DMS114 treated with DMSO at 0.1 percent for 48 hours (cell line): ENCODE results near the gene ATP8A1.
"Not testable (repeated sequence)": the region's sequence is repeated elsewhere in the genome, so short reads cannot be mapped to it uniquely, and the experiment has no call there.

Experiments used
- DNase-seq: peaks from one replicate; lab custom pipeline; 2025; ENCODE audit not compliant: unreplicated experiment; lab: John Stamatoyannopoulos, UW

The ATP8A1 gene

DNA sequence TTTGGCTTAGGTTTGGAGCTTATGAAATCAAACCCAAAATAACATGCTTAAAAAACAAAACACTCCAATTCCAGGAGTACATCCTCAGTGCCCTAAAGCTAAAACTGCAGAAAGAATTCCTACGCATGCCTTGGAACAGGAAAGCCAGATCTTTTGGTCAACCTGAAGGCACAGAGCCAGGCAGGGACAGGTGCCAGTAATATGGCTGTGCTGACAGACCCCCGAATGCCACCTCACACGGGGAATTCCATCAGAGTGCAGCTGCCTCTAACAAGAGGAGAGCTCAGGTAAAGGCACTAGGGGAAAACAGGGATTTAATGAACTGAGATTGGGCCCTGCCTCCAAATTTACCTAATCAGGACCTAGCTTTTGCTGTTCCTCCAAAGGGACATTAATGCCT, 182.5 kb downstream of the ATP8A1 start:
- no peak for DNase-seq

DNA sequence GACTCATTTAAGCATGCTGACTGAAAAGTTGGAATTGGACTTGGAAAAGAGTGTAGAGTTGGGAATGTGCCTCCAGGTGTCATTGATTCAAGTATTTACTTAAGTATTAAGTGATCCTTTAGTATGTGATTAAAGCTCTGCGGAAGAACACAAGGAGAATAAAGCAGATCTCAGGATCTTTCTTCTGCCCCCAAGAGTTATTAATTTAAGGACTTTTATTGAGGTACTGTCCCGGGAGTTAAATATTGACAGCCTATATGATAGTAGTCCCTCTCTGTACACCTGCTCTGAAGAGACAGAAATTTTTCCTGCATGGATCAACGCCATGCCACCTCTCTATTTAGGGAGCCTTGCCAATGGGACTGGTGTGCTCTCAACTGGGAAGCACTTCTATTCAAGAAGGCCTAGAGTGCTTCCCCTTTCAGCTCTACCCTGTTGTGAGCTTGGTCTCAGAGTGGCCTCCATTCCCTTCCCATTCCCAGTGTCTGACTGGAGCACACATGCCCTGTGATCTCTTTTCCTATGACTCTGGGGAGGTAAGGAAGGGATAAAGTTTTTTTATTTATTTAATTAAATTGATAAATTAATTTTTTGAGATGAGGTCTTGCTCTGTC, 183.7 kb downstream of the ATP8A1 start:
- DNase-seq = no peak

DNA sequence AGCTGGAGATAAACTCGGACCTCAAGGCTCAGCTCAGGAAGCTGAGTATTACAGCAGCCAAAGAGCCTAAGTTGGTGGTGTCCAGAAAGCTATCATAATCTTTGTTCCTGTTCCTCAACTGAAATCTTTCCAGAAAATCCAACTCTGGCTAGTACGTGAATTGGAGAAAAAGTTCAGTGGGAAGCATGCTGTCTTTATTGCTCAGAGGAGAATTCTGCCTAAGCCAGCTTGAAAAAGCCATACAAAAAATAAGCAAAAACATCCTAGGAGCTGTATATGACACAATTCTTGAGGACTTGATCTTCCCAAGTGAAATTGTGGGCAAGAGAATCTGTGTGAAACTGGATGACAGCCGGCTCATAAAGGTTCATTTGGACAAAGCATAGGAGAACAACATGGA, 185.0 kb downstream of the ATP8A1 start:
- DNase-seq = no peak

DNA sequence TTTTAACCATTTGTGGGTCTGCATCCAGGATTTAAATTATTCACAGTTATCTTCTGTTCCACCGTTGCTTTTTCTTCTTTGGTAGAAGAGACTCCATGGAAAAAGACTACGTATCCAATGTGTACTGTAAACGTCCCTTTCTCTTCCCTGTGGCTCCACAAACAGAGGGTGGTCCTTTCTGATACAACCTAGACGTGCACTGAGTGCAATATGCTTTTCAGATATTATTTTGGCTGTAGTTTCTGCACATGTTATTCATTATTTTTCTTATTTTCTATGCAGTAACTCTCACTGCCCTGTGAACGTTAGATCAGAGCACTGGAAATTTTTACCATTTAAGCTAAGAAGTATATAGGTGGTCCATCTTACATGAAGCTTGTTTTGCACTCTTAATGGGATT, 186.9 kb downstream of the ATP8A1 start:
- DNase-seq = no peak

DNA sequence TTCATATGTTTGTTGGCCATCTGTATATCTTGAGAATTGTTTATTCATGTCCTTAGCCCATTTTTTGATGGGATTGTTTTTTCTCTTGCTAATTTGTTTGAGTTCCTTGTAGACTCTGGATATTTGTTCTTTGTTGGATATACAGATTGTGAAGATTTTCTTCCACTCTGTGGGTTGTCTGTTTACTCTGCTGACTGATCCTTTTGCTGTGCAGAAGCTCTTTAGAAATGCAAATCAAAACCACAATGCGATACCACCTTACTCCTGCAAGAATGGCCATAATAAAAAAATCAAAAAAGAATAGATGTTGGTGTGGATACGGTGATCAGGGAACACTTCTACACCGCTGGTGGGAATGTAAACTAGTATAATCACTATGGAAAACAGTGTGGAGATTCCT, 189.1 kb downstream of the ATP8A1 start:
- not testable (repeated sequence) for DNase-seq

DNA sequence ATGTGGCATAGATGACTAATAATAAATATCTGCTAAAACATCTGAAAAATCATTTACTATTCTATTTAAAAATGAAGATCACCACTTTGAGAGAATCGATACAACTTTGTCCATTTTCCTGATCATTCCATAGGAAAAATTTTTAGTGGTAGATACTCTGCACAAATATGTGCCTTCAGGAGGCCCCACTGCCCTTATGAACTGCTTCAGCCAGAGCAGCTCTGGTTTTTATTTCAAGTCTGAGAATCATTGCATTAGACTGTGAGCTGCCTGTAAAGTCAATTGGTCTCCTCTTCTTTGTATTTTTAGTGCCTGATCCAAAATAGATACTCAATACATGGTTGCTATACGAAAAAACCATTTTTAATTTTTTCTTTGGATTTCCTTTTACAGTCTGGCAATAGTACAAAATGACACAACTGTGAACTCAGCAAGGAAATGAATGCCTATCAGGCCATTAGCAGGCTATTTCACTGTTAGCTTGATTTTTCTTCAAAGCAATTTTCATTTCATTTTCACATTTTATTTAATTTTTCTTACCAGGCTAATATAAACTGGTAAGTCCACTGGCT, 190.5 kb downstream of the ATP8A1 start:
- no peak for DNase-seq

DNA sequence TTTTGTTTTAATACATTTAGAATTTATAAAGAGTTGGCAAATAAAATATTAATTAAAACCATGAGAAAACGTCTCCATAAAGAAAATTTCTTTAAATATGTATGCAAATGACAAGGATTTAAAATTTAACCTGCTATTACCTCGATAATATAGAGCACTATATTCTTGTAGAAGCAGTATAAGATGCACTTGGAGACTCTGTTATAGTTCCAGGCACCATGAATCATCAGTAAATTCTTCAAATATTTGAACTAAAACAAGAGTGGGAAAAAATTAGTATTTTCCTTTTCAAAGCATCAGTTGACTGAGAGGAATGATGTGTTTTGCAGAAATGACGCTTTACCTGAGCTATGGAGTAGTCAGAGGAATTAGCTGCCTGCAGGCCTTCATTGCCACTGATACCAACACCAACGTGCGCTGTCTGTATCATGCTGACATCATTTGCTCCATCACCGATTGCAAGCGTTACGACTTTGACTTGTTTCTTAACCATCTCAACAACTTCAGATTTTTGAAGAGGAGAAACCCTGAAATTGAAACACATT, 192.3 kb downstream of the ATP8A1 start:
- DNase-seq = no peak

DNA sequence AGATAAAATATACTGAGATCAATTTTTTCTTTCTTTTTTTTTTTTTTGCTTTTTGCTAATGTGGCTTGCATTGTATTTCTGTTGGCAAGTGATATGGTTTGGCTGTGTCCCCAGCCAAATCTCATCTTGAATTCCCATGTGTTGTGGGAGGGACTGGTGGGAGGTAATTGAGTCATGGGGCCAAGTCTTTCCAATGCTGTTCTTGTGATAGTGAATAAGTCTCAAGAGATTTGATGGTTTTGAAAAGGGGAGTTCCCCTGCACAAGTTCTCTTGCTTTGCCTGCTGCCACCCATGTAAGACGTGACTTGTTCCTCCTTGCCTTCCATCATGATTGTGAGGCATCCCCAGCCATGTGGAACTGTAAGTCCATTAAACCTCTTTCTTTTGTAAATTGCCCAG, 195.7 kb downstream of the ATP8A1 start:
- not testable (repeated sequence) for DNase-seq

DNA sequence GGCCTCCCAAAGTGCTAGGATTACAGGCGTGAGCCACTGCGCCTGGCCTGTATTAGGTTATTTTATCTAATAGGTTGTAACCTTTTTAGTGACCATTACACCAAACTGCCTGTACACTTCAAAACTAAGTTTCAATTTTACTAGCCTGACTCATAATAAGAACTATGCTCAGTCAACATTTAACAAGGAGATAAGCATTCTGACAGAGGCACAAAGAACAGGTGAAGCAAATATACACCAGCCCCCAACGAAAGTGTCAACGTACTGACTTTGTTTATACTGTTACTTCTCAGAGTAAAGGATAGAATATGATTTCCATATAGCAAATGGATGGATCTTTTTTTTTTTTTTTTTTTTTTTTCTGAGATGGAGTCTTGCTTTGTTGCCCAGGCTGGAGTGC, 196.9 kb downstream of the ATP8A1 start:
- DNase-seq = no peak

DNA sequence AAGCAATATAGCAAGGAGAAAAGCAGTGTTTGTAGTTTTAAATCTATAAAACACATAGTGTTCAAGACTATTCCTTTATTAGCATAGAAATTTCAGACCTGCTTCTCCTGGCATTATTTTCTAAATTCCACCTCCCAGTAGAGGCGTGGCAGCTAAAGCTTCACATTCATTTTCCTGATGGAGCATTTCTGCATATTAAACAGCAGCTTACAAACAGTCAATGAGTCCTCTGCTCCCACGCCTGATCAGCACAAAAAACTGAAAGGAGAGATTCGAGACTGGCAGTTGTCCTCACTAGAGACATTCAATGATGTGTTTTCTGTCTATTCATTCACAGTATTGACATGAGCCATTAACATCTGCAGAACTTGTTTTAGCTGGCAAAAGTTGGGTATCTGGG, 198.2 kb downstream of the ATP8A1 start:
- no peak for DNase-seq

DNA sequence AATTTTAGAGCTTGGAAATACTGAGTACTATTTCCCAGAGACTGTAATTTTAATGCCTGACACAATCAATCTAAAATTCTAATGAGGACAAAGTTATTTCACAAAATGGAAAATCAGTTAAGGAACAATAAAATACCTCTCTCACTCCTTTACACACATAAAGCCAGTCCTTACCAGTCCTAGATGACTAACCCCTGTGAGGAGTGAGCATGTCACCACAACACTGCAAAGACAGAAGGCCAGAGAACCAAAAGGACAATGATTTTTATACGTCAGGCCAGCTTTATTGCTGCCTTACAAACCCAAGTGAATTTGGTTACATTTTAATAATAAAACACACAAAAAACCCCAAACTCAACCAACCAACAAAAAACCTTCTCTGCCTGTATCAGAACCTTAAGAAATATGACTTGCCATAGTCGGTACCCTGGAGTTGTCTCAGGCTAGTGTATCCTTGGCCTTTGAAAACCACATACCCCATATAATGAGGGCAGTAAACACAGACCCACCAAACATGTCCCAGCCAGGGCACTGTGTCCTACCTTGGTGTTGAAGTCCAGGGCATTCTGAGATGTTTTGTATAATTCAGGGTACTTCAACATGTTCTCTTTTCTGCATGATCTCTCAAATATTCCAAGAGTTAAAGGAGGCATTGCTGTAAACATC, 202.0 kb downstream of the ATP8A1 start:
- no peak for DNase-seq

DNA sequence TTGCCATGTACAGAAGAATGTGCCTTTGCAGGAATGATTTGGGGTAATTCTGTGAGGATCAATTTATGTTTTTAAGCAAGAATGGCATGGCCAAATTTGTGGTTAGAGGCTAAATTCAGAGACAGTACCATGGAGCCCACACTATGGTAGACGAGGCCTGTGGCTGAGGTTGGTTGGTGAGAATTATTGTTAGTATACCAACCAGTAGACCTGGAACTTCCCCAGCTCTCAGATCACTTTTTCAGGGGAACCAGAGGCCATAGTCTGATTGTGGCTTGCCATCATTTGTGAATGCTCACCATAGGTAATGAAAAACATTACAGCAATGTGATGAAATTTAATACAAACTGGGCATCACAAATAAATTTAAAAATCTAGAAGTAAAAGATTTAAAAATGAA, 203.3 kb downstream of the ATP8A1 start:
- DNase-seq = no peak

DNA sequence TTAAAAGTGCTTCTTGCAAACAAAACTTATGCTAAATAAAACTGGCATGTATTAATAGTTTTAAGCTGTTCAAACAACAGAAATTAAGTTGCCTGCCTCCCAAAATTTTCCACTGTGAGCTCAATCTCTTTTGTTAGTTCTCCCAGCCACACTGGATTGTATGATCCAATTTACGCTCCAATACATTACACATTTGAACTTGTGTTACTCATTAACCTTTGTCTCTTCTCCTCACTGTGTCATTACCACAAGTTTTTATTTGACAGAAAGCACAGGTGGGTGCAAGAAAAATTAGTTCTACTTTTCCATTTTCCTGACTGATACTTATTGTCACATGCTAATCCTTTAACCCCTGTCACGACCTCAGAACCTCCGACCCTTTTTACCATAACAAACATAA, 204.1 kb downstream of the ATP8A1 start:
- no peak for DNase-seq

DNA sequence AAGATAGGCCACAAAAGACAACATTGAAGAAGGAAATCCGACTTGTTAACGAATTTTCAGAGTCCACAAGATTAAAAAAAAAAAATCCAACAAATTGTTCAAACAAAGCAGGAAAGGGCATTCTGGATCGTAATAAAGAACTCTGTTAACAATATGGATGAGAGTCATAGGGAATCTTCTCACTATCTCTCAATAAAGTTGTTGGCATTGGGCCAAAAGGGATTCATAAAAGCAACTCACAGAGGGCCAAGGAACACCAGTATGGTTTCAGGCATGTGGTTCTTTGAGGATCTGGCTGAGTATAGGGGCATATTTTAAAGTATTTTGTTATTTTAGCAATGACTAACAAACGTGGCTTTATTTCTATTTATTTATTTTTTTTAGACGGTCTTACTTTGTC, 210.1 kb downstream of the ATP8A1 start:
- DNase-seq = no peak

DNA sequence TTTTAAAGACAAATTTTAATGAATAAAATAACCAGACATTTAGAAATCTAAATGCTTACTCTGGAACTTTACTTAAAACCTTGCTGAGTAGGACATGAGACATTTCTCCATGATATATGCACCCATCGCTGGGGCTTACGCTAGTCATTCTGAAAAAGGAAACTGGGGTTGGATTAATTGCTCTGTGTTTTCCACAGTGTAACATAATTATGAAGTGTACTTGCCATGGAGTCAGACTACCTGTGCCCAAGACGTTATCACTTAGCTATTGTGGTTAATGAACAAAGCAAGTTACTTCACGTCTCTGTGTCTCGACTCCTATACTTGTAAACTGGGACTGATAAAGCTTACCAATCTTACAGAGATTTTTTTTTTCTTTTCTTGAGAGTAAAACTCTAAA, 211.9 kb downstream of the ATP8A1 start:
- DNase-seq = no peak

DNA sequence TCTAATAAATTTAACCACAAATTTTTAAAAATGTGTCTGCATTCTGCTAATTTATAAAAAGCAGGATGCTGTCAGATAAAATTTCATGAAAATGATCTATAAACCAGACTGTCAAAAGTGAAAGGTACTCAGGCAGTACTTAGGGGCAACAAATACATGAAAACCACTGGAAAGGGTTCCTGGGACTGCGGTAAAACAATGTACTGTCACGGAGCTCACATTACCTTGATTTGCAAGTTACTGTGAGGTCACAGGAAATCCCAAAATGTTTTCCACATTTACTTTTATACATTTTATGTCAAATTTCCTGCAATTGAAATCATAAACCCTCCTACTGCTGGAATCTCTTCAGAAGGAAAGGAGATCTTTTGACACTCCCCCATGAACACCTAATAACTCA, 214.3 kb downstream of the ATP8A1 start:
- no peak for DNase-seq

DNA sequence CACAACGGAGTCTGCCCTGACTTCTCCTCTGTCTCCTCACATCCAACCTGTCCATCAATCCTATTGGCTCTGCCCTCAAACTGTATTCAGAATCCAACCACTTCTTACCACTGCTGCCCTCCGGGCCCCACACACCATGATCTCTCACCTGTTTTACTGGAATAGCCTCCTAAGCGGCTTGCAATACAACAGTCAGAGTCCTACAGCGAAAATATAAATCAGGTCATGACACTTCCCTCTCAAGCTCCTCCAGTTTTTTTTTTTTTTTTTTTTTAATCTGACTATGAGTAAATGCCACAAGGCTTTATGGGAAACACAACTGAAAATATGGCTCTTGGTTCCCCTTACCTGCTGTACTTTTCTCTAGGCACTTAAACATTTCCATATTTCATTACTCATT, 216.8 kb downstream of the ATP8A1 start:
- no peak for DNase-seq

DNA sequence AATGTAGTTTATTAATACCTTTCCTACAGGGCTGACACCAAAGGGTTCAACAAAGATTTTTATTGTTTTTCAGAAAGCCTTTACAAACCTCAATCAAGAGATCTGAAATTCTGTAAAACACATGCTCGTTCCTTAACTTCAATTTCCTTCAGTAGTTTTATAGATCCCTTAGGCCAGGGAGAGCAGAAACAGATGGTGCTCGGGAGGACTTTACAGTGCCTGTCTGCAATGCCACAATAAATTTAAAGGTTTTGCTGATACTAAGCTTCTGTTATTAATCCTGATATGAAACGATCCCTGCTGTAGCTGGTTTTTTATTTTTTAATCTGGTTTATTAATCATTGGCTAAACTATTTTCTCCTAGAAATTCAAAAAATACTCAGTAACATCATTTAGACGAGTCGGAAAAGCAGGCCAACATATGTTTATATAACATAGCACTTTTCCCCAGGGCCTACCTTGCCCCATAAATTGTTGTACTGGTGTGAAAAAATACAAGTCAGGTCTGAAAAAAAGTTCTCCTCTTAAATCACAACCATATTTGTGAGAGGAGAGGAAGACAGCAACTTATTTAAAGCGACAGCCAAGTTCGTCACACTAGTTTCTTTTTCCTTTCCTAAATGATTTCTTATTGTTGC, 219.9 kb downstream of the ATP8A1 start:
- DNase-seq = no peak

DNA sequence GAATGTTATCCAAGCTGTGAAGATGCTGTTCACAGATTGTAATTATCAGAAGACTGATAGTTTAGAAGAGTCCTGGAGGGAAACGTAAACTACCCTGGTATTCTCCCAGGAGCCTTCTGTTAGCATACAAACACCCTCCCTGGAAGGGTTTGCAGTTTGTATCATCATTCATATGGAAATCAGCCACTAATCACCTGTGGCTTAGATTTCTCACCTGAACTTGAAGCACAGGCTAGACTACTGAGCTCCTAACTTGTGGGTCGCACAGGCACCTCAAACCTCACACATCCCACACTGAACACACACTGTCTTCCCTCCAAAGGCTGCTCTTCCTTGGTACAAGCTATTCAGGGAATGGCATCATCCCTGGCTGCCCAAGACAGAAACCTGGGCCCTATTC, 228.9 kb downstream of the ATP8A1 start:
- no peak for DNase-seq

DNA sequence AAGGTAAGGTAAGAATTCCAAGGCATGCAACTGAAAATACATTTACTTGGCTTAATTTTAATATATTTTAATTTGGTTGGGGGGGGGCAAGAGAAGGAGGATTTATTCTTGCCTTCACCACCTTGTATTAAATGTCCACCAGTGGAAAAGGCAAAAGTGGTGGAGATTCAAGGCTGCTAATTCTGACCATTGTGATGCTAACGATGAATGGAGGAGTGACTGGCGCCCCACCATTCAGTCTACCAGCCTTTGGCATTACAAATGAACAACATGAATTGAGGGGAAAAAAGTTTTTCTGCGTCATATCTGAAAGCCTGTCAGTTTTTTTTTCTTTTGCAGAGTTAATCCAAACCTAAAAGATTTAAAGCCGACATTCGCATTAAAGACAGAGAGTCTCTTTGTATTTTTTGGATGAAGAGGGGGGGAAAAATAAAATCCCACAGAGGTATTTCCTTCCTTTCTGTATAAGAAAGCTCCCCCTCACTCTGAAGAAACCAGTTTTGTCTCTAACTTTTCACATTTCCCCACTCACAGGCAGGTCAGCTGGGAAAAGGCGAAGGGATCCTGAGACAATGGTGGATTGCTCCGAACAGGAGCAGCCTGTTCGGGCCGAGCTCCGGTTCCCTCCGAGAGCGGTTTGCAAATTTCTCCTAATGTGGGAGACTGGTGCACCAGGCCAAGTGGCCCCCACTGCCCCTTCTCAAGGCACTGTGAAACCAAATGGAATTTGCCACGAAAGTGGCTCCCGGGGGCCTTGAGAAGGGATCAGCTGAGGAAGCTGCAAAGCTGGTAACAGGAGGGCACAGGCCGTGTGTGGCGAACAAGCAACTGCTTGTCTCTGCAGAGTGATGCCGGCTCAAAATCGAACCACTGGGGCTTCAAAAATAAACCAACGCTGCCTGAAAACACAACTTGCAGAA, 231.5 kb downstream of the ATP8A1 start:
- DNase-seq = no peak

DNA sequence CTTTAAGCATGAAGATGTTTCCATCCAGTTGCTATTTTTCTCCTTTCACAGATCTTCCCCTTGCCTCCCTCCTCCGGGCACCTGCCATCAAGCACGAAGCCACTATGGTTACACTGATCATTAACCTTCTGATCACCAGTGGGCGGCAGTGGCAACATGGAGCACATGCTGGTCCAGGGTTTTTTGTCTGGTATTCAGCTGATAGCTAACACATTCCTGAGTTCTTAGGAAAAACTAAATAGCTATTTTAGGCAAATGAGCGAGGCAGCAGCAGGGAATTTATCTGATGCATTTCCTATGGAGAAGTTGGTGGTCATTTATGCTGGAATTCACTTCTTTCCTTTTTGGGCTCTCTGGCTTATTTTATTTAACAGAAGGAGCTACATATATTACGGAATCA, 236.8 kb downstream of the ATP8A1 start:
- no peak for DNase-seq
